Neuronal stem cell (in vitro differentiated cells): ENCODE data around the gene NAV2.

Experiments
- DNase-seq: peaks from one replicate; pipeline ENCODE4 v3.0.0-alpha.2; 2013; ENCODE audit warnings: low spot score
- H2AFZ ChIP-seq: one replicate; pipeline ENCODE4 v1.6.1; 2013; ENCODE audit warnings: mild to moderate bottlenecking, low read length, inconsistent platforms
- H2AK5ac ChIP-seq: 2 replicates; pipeline ENCODE4 v1.6.1; 2013; ENCODE audit warnings: low read depth, mild to moderate bottlenecking, inconsistent platforms, low read length, moderate library complexity, mixed read lengths
- H2BK120ac ChIP-seq: 2 replicates; pipeline ENCODE4 v1.6.1; 2013; ENCODE audit warnings: low read depth, mild to moderate bottlenecking, inconsistent platforms, low read length, moderate library complexity, mixed read lengths
- H2BK12ac ChIP-seq: one replicate; pipeline ENCODE4 v1.6.1; 2013; ENCODE audit warnings: low read length, inconsistent platforms
- H2BK15ac ChIP-seq: 2 replicates; pipeline ENCODE4 v1.6.1; 2013; ENCODE audit warnings: mild to moderate bottlenecking, low read length, inconsistent platforms, mixed read lengths
- H2BK5ac ChIP-seq: one replicate; pipeline ENCODE4 v1.6.1; 2013; ENCODE audit warnings: inconsistent platforms, mild to moderate bottlenecking, low read length, moderate library complexity
- H3K14ac ChIP-seq: one replicate; pipeline ENCODE4 v1.6.1; 2013; ENCODE audit warnings: low read length, inconsistent platforms
- H3K18ac ChIP-seq: 2 replicates; pipeline ENCODE4 v1.6.1; 2013; ENCODE audit warnings: low read length, inconsistent platforms
- H3K23ac ChIP-seq: 2 replicates; pipeline ENCODE4 v1.6.1; 2013; ENCODE audit warnings: low read depth, mild to moderate bottlenecking, mixed read lengths, low read length, inconsistent platforms; ENCODE audit not compliant: poor library complexity
- H3K27ac ChIP-seq: replicated peaks from 3 replicates; pipeline ENCODE4 v1.5.1; 2013; ENCODE audit warnings: low read length, inconsistent platforms
- H3K27me3 ChIP-seq, 3 experiments: 2 replicates each; pipeline ENCODE4 v1.6.1; 2013; ENCODE audit warnings: low read length in 3 of 3, mild to moderate bottlenecking in 2 of 3, inconsistent platforms in 1 of 3, low read depth in 1 of 3, mixed read lengths in 1 of 3, moderate library complexity in 1 of 3; ENCODE audit not compliant: control insufficient read depth in 3 of 3, insufficient read depth in 3 of 3
- H3K36me3 ChIP-seq, 2 donors: replicated peaks in 1 of 2; 2 replicates each; pipeline ENCODE4 v1.6.1; 2013; ENCODE audit warnings: low read length in 2 of 2; ENCODE audit not compliant: control insufficient read depth in 2 of 2, insufficient read depth in 2 of 2
- H3K4ac ChIP-seq: 2 replicates; pipeline ENCODE4 v1.6.1; 2013; ENCODE audit warnings: inconsistent platforms, mild to moderate bottlenecking, low read length, moderate library complexity
- H3K4me1 ChIP-seq, 2 donors: 1 replicate in 1 of 2; 2 replicates in 1 of 2; pipeline ENCODE4 v1.6.1; 2013; ENCODE audit warnings: low read length in 2 of 2, low read depth in 1 of 2; ENCODE audit not compliant: control insufficient read depth in 2 of 2, insufficient read depth in 1 of 2
- H3K4me2 ChIP-seq: one replicate; pipeline ENCODE4 v1.6.1; 2013; ENCODE audit warnings: mild to moderate bottlenecking, low read length, inconsistent platforms; ENCODE audit not compliant: insufficient read depth, poor library complexity, severe bottlenecking
- H3K4me3 ChIP-seq, 2 donors: 2 replicates each; pipeline ENCODE4 v1.5.1; 2013; ENCODE audit warnings: low read length in 2 of 2, mild to moderate bottlenecking in 2 of 2, inconsistent platforms in 1 of 2, moderate library complexity in 1 of 2
- H3K79me1 ChIP-seq: one replicate; pipeline ENCODE4 v1.6.1; 2013; ENCODE audit warnings: low read depth, mild to moderate bottlenecking, inconsistent platforms, low read length, moderate library complexity
- H3K9ac ChIP-seq: one replicate; pipeline ENCODE4 v1.6.1; 2013; ENCODE audit warnings: mild to moderate bottlenecking, low read depth, low read length, inconsistent platforms; ENCODE audit not compliant: poor library complexity
- H3K9me3 ChIP-seq, 2 donors: replicated peaks in 1 of 2; 2 replicates each; pipeline versions ENCODE3 to v1.6.1; 2013; ENCODE audit warnings: low read length in 2 of 2, mild to moderate bottlenecking in 2 of 2, inconsistent platforms in 1 of 2, low read depth in 1 of 2, mixed read lengths in 1 of 2, moderate library complexity in 1 of 2; ENCODE audit not compliant: control insufficient read depth in 2 of 2, insufficient read depth in 1 of 2
- H4K8ac ChIP-seq: one replicate; pipeline ENCODE4 v1.6.1; 2013; ENCODE audit warnings: low read depth, mild to moderate bottlenecking, inconsistent platforms, low read length, moderate library complexity
- H4K91ac ChIP-seq: one replicate; pipeline ENCODE4 v1.6.1; 2013; ENCODE audit warnings: low read length, low read depth, mild to moderate bottlenecking, inconsistent platforms; ENCODE audit not compliant: poor library complexity
- WGBS, 2 donors: extraction: QIAGEN DNeasy Blood & Tissue Kit; methylation state at CpG; one replicate each; pipeline ENCODE4 v1.1.7; 2013; ENCODE audit warnings: missing lambda C conversion rate in 2 of 2, mixed read lengths in 1 of 2; ENCODE audit not compliant: insufficient read length in 2 of 2, insufficient replicate concordance in 1 of 2; ENCODE audit errors: extremely low coverage in 2 of 2; 5-methylcytosine and 5-hydroxymethylcytosine counted together

Gene NAV2

GRCh38 chr11:20059587-20060021 lies 347.0 kb downstream of the NAV2 start:
- no peak for DNase-seq
- Histone ChIP-seq H2AFZ (no peak overlapping the region), H3K9ac (no peak overlapping the region), H3K14ac (no peak overlapping the region), H3K27ac (no peak overlapping the region), H3K18ac (no peak overlapping the region), H3K4ac (no peak overlapping the region), H3K36me3 (peaks cover 1 to 69% of the 10 kb centered on the region in 2 donors), H2AK5ac (no peak overlapping the region), H3K23ac (no peak overlapping the region), H3K9me3 (no peaks in the 10 kb centered on the region), H3K27me3 (no peaks in the 10 kb centered on the region), H2BK120ac (no peak overlapping the region), H4K91ac (no peak overlapping the region), H3K4me3 (no peak overlapping the region), H3K4me2 (no peak overlapping the region), H3K4me1 (no peaks in the 10 kb centered on the region), H2BK5ac (no peak overlapping the region), H4K8ac (no peak overlapping the region), H2BK12ac (no peak overlapping the region), H2BK15ac (no peak overlapping the region), H3K79me1 (no peaks in the 10 kb centered on the region)
- no CpG with 5 or more reads among the region's 4 CpGs for WGBS, 2 donors

- no peak overlapping the region for H4K91ac ChIP-seq
- H2AFZ ChIP-seq, result no peak overlapping the region
- no peak overlapping the region for H3K9ac ChIP-seq
- H3K4me2 ChIP-seq, result no peak overlapping the region
- no peak overlapping the region for H2BK5ac ChIP-seq
- no peaks in the 10 kb centered on the region for H3K9me3 ChIP-seq
- WGBS, 2 donors, result no CpG with 5 or more reads among the region's 3 CpGs
- H2BK15ac ChIP-seq, result no peak overlapping the region
- no peak overlapping the region for H3K18ac ChIP-seq
- no peak overlapping the region for H2BK12ac ChIP-seq
- H3K14ac ChIP-seq, result no peak overlapping the region
- H3K27ac ChIP-seq, result no peak overlapping the region
- no peak for DNase-seq
- H2AK5ac ChIP-seq, result no peak overlapping the region
- no peak overlapping the region for H3K4me3 ChIP-seq
- no peak overlapping the region for H3K4ac ChIP-seq
- no peaks in the 10 kb centered on the region for H3K27me3 ChIP-seq
- H4K8ac ChIP-seq, result no peak overlapping the region
- H2BK120ac ChIP-seq, result no peak overlapping the region
- no peaks in the 10 kb centered on the region for H3K79me1 ChIP-seq
- peaks cover 1 to 64% of the 10 kb centered on the region in 2 donors for H3K36me3 ChIP-seq
- H3K23ac ChIP-seq, result no peak overlapping the region
- no peaks in the 10 kb centered on the region for H3K4me1 ChIP-seq
These were observed 347.5 kb downstream of the NAV2 start for GRCh38 chr11:20060181-20060580.

- H3K4ac ChIP-seq, result no peak overlapping the region
- no CpG with 5 or more reads among the region's 7 CpGs for WGBS, 2 donors
- H3K27ac ChIP-seq, result no peak overlapping the region
These were observed 348.1 kb downstream of the NAV2 start for GRCh38 chr11:20060647-20061205.

GRCh38 chr11:20061776-20062175 lies 349.1 kb downstream of the NAV2 start:
- no peak overlapping the region for H2BK5ac ChIP-seq
- DNase-seq, result no peak
- H3K4me1 ChIP-seq, result no peaks in the 10 kb centered on the region
- no peak overlapping the region for H3K4me2 ChIP-seq
- no peak overlapping the region for H2BK12ac ChIP-seq
- H3K4ac ChIP-seq, result no peak overlapping the region
- H3K36me3 ChIP-seq, result peaks cover 0 to 48% of the 10 kb centered on the region in 2 donors
- no peak overlapping the region for H3K9ac ChIP-seq
- no peaks in the 10 kb centered on the region for H3K79me1 ChIP-seq
- H3K27me3 ChIP-seq, result no peaks in the 10 kb centered on the region
- H2BK15ac ChIP-seq, result no peak overlapping the region
- no peak overlapping the region for H4K8ac ChIP-seq
- H4K91ac ChIP-seq, result no peak overlapping the region
- H2AK5ac ChIP-seq, result no peak overlapping the region
- no peak overlapping the region for H3K23ac ChIP-seq
- no peak overlapping the region for H3K18ac ChIP-seq
- no CpG with 5 or more reads among the region's 5 CpGs for WGBS, 2 donors
- no peak overlapping the region for H3K14ac ChIP-seq
- H3K9me3 ChIP-seq, result no peaks in the 10 kb centered on the region
- no peak overlapping the region for H3K27ac ChIP-seq
- no peak overlapping the region for H3K4me3 ChIP-seq
- no peak overlapping the region for H2BK120ac ChIP-seq
- no peak overlapping the region for H2AFZ ChIP-seq

More at GRCh38 chr11:20060647-20061205, 348.1 kb downstream of the NAV2 start:
- Histone ChIP-seq H3K79me1 (no peaks in the 10 kb centered on the region), H3K14ac (no peak overlapping the region), H2BK5ac (no peak overlapping the region), H3K4me2 (no peak overlapping the region), H3K18ac (no peak overlapping the region), H3K23ac (no peak overlapping the region), H3K27me3 (no peaks in the 10 kb centered on the region), H3K36me3 (peaks cover 1 to 58% of the 10 kb centered on the region in 2 donors), H2BK15ac (no peak overlapping the region), H2BK12ac (no peak overlapping the region), H3K9ac (no peak overlapping the region), H4K8ac (no peak overlapping the region), H3K9me3 (no peaks in the 10 kb centered on the region), H4K91ac (no peak overlapping the region), H3K4me1 (no peaks in the 10 kb centered on the region), H2BK120ac (no peak overlapping the region), H3K4me3 (no peak overlapping the region), H2AFZ (no peak overlapping the region), H2AK5ac (no peak overlapping the region)
- DNase-seq, result no peak
